Caco-2 (cell line): ENCODE data around the gene GRM3. TPM values are rescaled to one million over a fixed set of nuclear protein-coding genes. Genes with fewer than 3 reads are reported as not detected.

Experiments used
- BruUV-seq: library from RNA; stranded (reverse); fragments of 400-500 nt; replicated peaks from 2 replicates; lab custom pipeline; 2021; lab: Mats Ljungman, UMichigan
- CTCF ChIA-PET: fragments of 300-600 bp; sonication (Branson Sonifier 250); formaldehyde crosslinking; loops from one replicate; lab custom pipeline; 2022; ENCODE audit warnings: antibody characterized with exemption; lab: Charles Lee
- POLR2A ChIA-PET: fragments of 300-600 bp; sonication (Branson Sonifier 250); formaldehyde crosslinking; loops from one replicate; lab custom pipeline; 2022; ENCODE audit warnings: antibody characterized with exemption; lab: Charles Lee
- DNase-seq, 2 experiments: peaks; one replicate each; pipeline versions ENCODE4 v3.0.0 to v3.0.0-alpha.2; 2020 to 2022
- H3K27me3 ChIP-seq: replicated peaks from 2 replicates; pipeline ENCODE4 v1.6.0; 2011; ENCODE audit warnings: low read length; ENCODE audit not compliant: control insufficient read depth, insufficient read depth
- H3K36me3 ChIP-seq: 2 replicates; pipeline ENCODE4 v1.5.1; 2011; ENCODE audit warnings: low read length; ENCODE audit not compliant: control insufficient read depth, insufficient read depth
- H3K4me1 ChIP-seq: fragments of 250-450 bp; sonication (Bioruptor Pico); 2 replicates; pipeline ENCODE4 v1.5.1; 2020; ENCODE audit warnings: mild to moderate bottlenecking
- H3K4me3 ChIP-seq: 2 replicates; pipeline ENCODE4 v1.5.1; 2011; ENCODE audit warnings: low read depth, mild to moderate bottlenecking, control low read depth, low read length
- H3K9me3 ChIP-seq: fragments of 250-450 bp; sonication (Bioruptor Pico); 2 replicates; pipeline ENCODE4 v1.5.1; 2020; ENCODE audit warnings: mild to moderate bottlenecking, moderate library complexity
- H3K27ac Mint-ChIP-seq: one replicate; pipeline ENCODE4 v1.8.0; 2022; ENCODE audit warnings: mixed read lengths; ENCODE audit not compliant: unreplicated experiment
- H3K27me3 Mint-ChIP-seq: one replicate; pipeline ENCODE4 v1.8.0; 2022; ENCODE audit warnings: mixed read lengths; ENCODE audit not compliant: insufficient read depth, unreplicated experiment
- H3K36me3 Mint-ChIP-seq: one replicate; pipeline ENCODE4 v1.8.0; 2022; ENCODE audit warnings: mild to moderate bottlenecking, mixed read lengths; ENCODE audit not compliant: insufficient read depth, unreplicated experiment
- H3K4me1 Mint-ChIP-seq: one replicate; pipeline ENCODE4 v1.8.0; 2022; ENCODE audit warnings: low read depth, mixed read lengths; ENCODE audit not compliant: unreplicated experiment
- H3K4me3 Mint-ChIP-seq: one replicate; pipeline ENCODE4 v1.8.0; 2022; ENCODE audit warnings: mild to moderate bottlenecking, moderate library complexity, mixed read lengths; ENCODE audit not compliant: unreplicated experiment
- H3K9me3 Mint-ChIP-seq: one replicate; pipeline ENCODE4 v1.8.0; 2022; ENCODE audit warnings: mixed read lengths; ENCODE audit not compliant: unreplicated experiment
- intact Hi-C: fragments of 100-400 bp; cut with micrococcal nuclease; formaldehyde crosslinking; loops from one replicate; pipeline ENCODE4 v1.10.0; 2022; ENCODE audit not compliant: unreplicated experiment
- total RNA-seq: library from RNA; stranded (reverse); gene quantifications from 2 replicates; pipeline ENCODE4 v1.2.3, GENCODE V29; 2022
- TF ChIP-seq, protein P1 (sequence below), 2 experiments: fragments of 200-600 bp in 1 of 2; IDR thresholded peaks; 1 replicate in 1 of 2; 2 replicates in 1 of 2; pipeline versions ENCODE4 v1.5.1 to v1.8.0; 2011 to 2022; ENCODE audit warnings: antibody characterized with exemption in 1 of 2, control low read depth in 1 of 2, inconsistent platforms in 1 of 2, low read depth in 1 of 2, low read length in 1 of 2, mild to moderate bottlenecking in 1 of 2, moderate library complexity in 1 of 2; ENCODE audit not compliant: insufficient read depth in 1 of 2, severe bottlenecking in 1 of 2, unreplicated experiment in 1 of 2

The GRM3 gene
- total RNA-seq, 1 experiment from 2014 or later, result not detected

DNA sequence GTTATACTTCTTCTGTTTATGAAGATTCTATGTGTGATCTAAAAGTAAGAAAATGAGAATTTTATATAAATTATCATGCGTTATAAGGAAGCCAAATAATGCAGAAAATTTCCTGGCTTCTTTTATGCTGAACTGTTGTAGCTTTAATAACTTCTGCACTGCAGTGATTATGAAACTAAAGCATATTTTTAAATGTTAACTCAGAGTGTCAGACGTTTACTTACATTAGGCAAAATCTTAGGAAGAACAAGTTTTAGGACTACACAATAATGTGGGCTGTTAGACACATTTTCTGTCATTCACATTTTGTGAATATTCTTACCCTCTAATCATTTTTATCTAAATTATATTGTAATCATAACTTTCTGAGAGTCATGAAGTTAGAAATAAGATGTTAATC lies 22.0 kb downstream of the GRM3 start:
- no peak overlapping the region for H3K4me3 ChIP-seq
- Mint-ChIP-seq H3K36me3 (no peaks in the 10 kb centered on the region), H3K27me3 (peaks cover 3% of the 10 kb centered on the region), H3K4me3 (no peak overlapping the region), H3K4me1 (no peaks in the 10 kb centered on the region), H3K9me3 (no peaks in the 10 kb centered on the region), H3K27ac (no peak overlapping the region)
- DNase-seq, result no peak
- intact Hi-C loops, result loop anchor here (2.0 kb wide), 1 partner anchor 239 kb away; no protein-coding TSS in a partner anchor
- H3K4me1 ChIP-seq, result no peaks in the 10 kb centered on the region
- ChIA-PET POLR2A (no interaction called here), CTCF (interaction anchor here (1.3 kb wide), 1 partner anchor 240 kb away, joined by 6 read pairs; no protein-coding TSS in a partner anchor)
- no peaks in the 10 kb centered on the region for H3K9me3 ChIP-seq
- TF ChIP-seq, protein P1, sequence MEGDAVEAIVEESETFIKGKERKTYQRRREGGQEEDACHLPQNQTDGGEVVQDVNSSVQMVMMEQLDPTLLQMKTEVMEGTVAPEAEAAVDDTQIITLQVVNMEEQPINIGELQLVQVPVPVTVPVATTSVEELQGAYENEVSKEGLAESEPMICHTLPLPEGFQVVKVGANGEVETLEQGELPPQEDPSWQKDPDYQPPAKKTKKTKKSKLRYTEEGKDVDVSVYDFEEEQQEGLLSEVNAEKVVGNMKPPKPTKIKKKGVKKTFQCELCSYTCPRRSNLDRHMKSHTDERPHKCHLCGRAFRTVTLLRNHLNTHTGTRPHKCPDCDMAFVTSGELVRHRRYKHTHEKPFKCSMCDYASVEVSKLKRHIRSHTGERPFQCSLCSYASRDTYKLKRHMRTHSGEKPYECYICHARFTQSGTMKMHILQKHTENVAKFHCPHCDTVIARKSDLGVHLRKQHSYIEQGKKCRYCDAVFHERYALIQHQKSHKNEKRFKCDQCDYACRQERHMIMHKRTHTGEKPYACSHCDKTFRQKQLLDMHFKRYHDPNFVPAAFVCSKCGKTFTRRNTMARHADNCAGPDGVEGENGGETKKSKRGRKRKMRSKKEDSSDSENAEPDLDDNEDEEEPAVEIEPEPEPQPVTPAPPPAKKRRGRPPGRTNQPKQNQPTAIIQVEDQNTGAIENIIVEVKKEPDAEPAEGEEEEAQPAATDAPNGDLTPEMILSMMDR (IDR thresholded peaks at IDR 0.05; ENCODE audit: insufficient read depth in 1 of 2, low read depth in 1 of 2, low read length in 1 of 2, severe bottlenecking in 1 of 2, unreplicated experiment in 1 of 2), result no peak
- no TSS peak for BruUV-seq
- H3K36me3 ChIP-seq, result no peaks in the 10 kb centered on the region
- no peaks in the 10 kb centered on the region for H3K27me3 ChIP-seq

DNA sequence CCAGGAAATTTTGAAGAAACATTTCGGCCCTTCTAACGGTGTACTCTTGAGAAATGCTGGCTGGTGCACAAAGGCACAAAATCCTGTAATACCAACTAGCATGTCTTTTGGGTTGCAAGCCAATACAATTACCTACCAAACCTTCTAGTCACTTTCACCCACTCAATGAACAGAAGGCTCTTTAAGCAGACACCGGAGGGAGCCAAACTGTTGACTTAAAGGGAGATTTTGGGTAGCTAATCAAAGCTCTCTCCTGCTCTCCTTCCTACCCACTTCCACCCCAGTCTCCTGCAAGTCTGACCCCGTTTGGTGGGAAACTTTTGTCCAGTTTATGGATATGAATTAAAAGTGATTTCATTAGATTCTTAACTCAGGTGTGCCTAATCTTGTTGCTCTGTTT lies 24.0 kb downstream of the GRM3 start:
- no peak overlapping the region for H3K4me3 Mint-ChIP-seq
- no peaks in the 10 kb centered on the region for H3K9me3 Mint-ChIP-seq
- BruUV-seq, result no TSS peak
- TF ChIP-seq, protein P1 (IDR thresholded peaks at IDR 0.05; ENCODE audit: insufficient read depth in 1 of 2, low read depth in 1 of 2, low read length in 1 of 2, severe bottlenecking in 1 of 2, unreplicated experiment in 1 of 2), result peak in 1 of 2 experiments; percentile 5
- no peak overlapping the region for H3K27ac Mint-ChIP-seq
- intact Hi-C loops, result loop anchor here (1.0 to 2.0 kb wide), 2 partner anchors 148 to 237 kb away; no protein-coding TSS in a partner anchor
- H3K27me3 ChIP-seq, result no peaks in the 10 kb centered on the region
- H3K4me1 ChIP-seq, result 0 out of 2 replicates have a peak, but pooled peaks cover 3% of the 10 kb centered on the region
- no peak for DNase-seq
- no peak overlapping the region for H3K4me3 ChIP-seq
- H3K27me3 Mint-ChIP-seq, result peaks cover 3% of the 10 kb centered on the region
- ChIA-PET CTCF (interaction anchor here (1.0 kb wide), 1 partner anchor 237 kb away, joined by 8 read pairs; no protein-coding TSS in a partner anchor), POLR2A (no interaction called here)
- no peaks in the 10 kb centered on the region for H3K36me3 ChIP-seq
- H3K4me1 Mint-ChIP-seq, result no peaks in the 10 kb centered on the region
- H3K36me3 Mint-ChIP-seq, result no peaks in the 10 kb centered on the region
- no peaks in the 10 kb centered on the region for H3K9me3 ChIP-seq

GRCh38 chr7:86668315-86668714 lies 24.6 kb downstream of the GRM3 start:
- no peaks in the 10 kb centered on the region for H3K36me3 ChIP-seq
- no peak for DNase-seq
- TF ChIP-seq, protein P1 (IDR thresholded peaks at IDR 0.05; ENCODE audit: insufficient read depth in 1 of 2, low read depth in 1 of 2, low read length in 1 of 2, severe bottlenecking in 1 of 2, unreplicated experiment in 1 of 2), result no peak
- no peak overlapping the region for H3K4me3 ChIP-seq
- Mint-ChIP-seq H3K4me1 (no peaks in the 10 kb centered on the region), H3K27me3 (peaks cover 3% of the 10 kb centered on the region), H3K4me3 (no peak overlapping the region), H3K9me3 (no peaks in the 10 kb centered on the region), H3K27ac (no peak overlapping the region), H3K36me3 (no peaks in the 10 kb centered on the region)
- POLR2A ChIA-PET, result no interaction called here
- no peaks in the 10 kb centered on the region for H3K27me3 ChIP-seq
- no peaks in the 10 kb centered on the region for H3K9me3 ChIP-seq
- BruUV-seq, result no TSS peak
- CTCF ChIA-PET, result interaction anchor here (1.0 kb wide), 1 partner anchor 237 kb away, joined by 8 read pairs; no protein-coding TSS in a partner anchor
- intact Hi-C loops, result no loop called here
- 0 out of 2 replicates have a peak, but pooled peaks cover 4% of the 10 kb centered on the region for H3K4me1 ChIP-seq
